HepG2 (cell line): ENCODE measurements around the gene ARMH1. TPM values are rescaled to one million over a fixed set of nuclear protein-coding genes. Genes with fewer than 3 reads are reported as not detected.

ENCODE experiments used
- ASH2L ChIP-seq: fragments of 300-600, 200-600 bp; sonication (generic); IDR thresholded peaks from 2 replicates; pipeline ENCODE4 v1.7.0; 2017; ENCODE audit warnings: low read depth, mild to moderate bottlenecking, moderate library complexity, mixed read lengths, low read length; ENCODE audit not compliant: insufficient read length
- ATF2 ChIP-seq: sonication (generic); formaldehyde crosslinking; IDR thresholded peaks from 2 replicates; pipeline ENCODE4 v1.4.0; 2020; ENCODE audit warnings: missing genetic modification reagents
- CCDC6 ChIP-seq: sonication (generic); formaldehyde crosslinking; IDR thresholded peaks from 2 replicates; pipeline ENCODE4 v1.8.1; 2022; ENCODE audit warnings: mild to moderate bottlenecking, missing genetic modification reagents, moderate library complexity
- CSRNP2 ChIP-seq: sonication (generic); formaldehyde crosslinking; conservative IDR thresholded peaks from 2 replicates; pipeline ENCODE4 v1.8.0; 2022; ENCODE audit warnings: low read depth, missing genetic modification reagents
- JUN ChIP-seq: sonication (generic); formaldehyde crosslinking; IDR thresholded peaks from 2 replicates; pipeline ENCODE4 v1.4.0; 2020; ENCODE audit warnings: mild to moderate bottlenecking, missing genetic modification reagents
- KDM2A ChIP-seq: sonication (generic); formaldehyde crosslinking; IDR thresholded peaks from 2 replicates; pipeline ENCODE4 v1.4.0; 2020; ENCODE audit warnings: low read depth, missing genetic modification reagents, borderline replicate concordance
- KDM5B ChIP-seq: sonication (generic); formaldehyde crosslinking; IDR thresholded peaks from 2 replicates; pipeline ENCODE4 v1.4.0; 2020; ENCODE audit warnings: missing genetic modification reagents, mild to moderate bottlenecking, borderline replicate concordance
- MAFG ChIP-seq: sonication (generic); formaldehyde crosslinking; IDR thresholded peaks from 2 replicates; pipeline ENCODE4 v1.5.1; 2020; ENCODE audit warnings: mild to moderate bottlenecking, missing genetic modification reagents
- POLR2AphosphoS2 ChIP-seq: IDR thresholded peaks from 2 replicates; pipeline ENCODE4 v1.6.1; 2011; ENCODE audit warnings: low read depth, low read length, improper control_type of control experiment
- PRPF4 ChIP-seq: fragments of 200-400 bp; formaldehyde crosslinking; IDR thresholded peaks from 2 replicates; pipeline ENCODE4 v1.6.1; 2016; ENCODE audit warnings: low read length, low read depth; ENCODE audit not compliant: poor library complexity, severe bottlenecking
- RAD21 ChIP-seq: fragments of 450-650 bp; formaldehyde crosslinking; IDR thresholded peaks from 2 replicates; pipeline ENCODE4 v1.5.0; 2020; ENCODE audit warnings: mild to moderate bottlenecking
- REST ChIP-seq, 2 experiments: IDR thresholded peaks; 2 replicates each; pipeline ENCODE4 v1.6.1; 2011 to 2012; ENCODE audit warnings: low read length in 2 of 2, borderline replicate concordance in 1 of 2, low read depth in 1 of 2, mild to moderate bottlenecking in 1 of 2, moderate library complexity in 1 of 2
- RNF2 ChIP-seq: fragments of 450-650 bp; conservative IDR thresholded peaks from 2 replicates; pipeline ENCODE4 v1.6.1; 2016; ENCODE audit warnings: low read depth
- SOX5 ChIP-seq: IDR thresholded peaks from 2 replicates; pipeline ENCODE4 v1.6.1; 2016; ENCODE audit warnings: borderline replicate concordance
- TRIM22 ChIP-seq: fragments of 450-650 bp; IDR thresholded peaks from 2 replicates; pipeline ENCODE4 v1.6.1; 2017
- U2AF2 ChIP-seq: fragments of 200-400 bp; formaldehyde crosslinking; IDR thresholded peaks from 2 replicates; pipeline ENCODE4 v1.6.1; 2017; ENCODE audit warnings: low read depth, mild to moderate bottlenecking, low read length
- ZNF678 ChIP-seq: sonication (generic); formaldehyde crosslinking; IDR thresholded peaks from 2 replicates; pipeline ENCODE4 v1.4.0; 2020; ENCODE audit warnings: mild to moderate bottlenecking, missing genetic modification reagents
- ZNF772 ChIP-seq: sonication (generic); formaldehyde crosslinking; IDR thresholded peaks from 2 replicates; pipeline ENCODE4 v1.5.0; 2020; ENCODE audit warnings: mild to moderate bottlenecking, missing genetic modification reagents
- polyA plus RNA-seq, 8 experiments: library from polyadenylated mRNA; depleted of rRNA in 3 of 8; stranded (reverse) in 7 of 8; unstranded in 1 of 8; fragments of >200 nt; fragmentation: Illumina TruSeq in 4 of 8; extraction: Trizol in 4 of 8; gene quantifications; 2 replicates each; pipeline versions ENCODE4 v1.2.1 to v1.2.3, GENCODE V29; 2011 to 2016; ENCODE audit warnings: low read depth in 4 of 8, missing spikeins in 1 of 8, mixed read lengths in 1 of 8; ENCODE audit not compliant: insufficient read depth in 1 of 8
- total RNA-seq, 5 experiments: library from RNA; depleted of rRNA; stranded (reverse); fragments of >200 nt; fragmentation: Illumina TruSeq; extraction: Trizol; gene quantifications; 2 replicates each; pipeline ENCODE4 v1.2.3, GENCODE V29; 2016; ENCODE audit warnings: low read depth in 1 of 5

Gene ARMH1
- total and polyA plus RNA-seq, 2 of the 13 experiments (the other 11 are each of a cell fraction or from before 2014, with no cell fraction given): 0.69 TPM; not detected in 1

- no peak for TF ChIP-seq ZNF678 (CRISPR knock-in tag)
- TF ChIP-seq PRPF4: no peak
- no peak; the same call in 1 of the 2 replicates for TF ChIP-seq JUN (CRISPR knock-in tag)
- TF ChIP-seq KDM5B (CRISPR knock-in tag): no peak
- TF ChIP-seq ZNF772 (CRISPR knock-in tag): no peak
- peak; percentile 94 for TF ChIP-seq POLR2AphosphoS2
- TF ChIP-seq RAD21 (CRISPR knock-in tag): peak; percentile 59
- TF ChIP-seq MAFG (CRISPR knock-in tag): no peak
- TF ChIP-seq U2AF2: no peak
- TF ChIP-seq ASH2L: peak; percentile 22
- TF ChIP-seq TRIM22: no peak
- TF ChIP-seq KDM2A (CRISPR knock-in tag): peak; percentile 31; the same call in 1 of the 2 replicates
- TF ChIP-seq RNF2: peak; percentile 68; the same call in 1 of the 2 replicates
- 0 out of 4 replicates have a peak, but pooled peaks of 1 of the 2 experiments have one; percentile 12 for TF ChIP-seq REST (IDR thresholded peaks at IDR 0.05; ENCODE audit: borderline replicate concordance in 1 of 2, low read depth in 1 of 2, low read length in 2 of 2)
- TF ChIP-seq CCDC6 (CRISPR knock-in tag): peak; percentile 63
- TF ChIP-seq ATF2 (CRISPR knock-in tag): peak; percentile 84
- peak; percentile 45; the same call in 1 of the 2 replicates for TF ChIP-seq SOX5 (CRISPR knock-in tag)
- no peak for TF ChIP-seq CSRNP2 (CRISPR knock-in tag)
Measured at GRCh38 chr1:44730741-44731512, 56.4 kb downstream of the ARMH1 start, which contains the start of gene RNU5D-1 (continued).
